GM18520 (cell line): Measurements from ENCODE around the gene SEMA3E.
"Not testable (repeated sequence)": the region's sequence is repeated elsewhere in the genome, so short reads cannot be mapped to it uniquely, and the experiment has no call there.

Source experiments
- ATAC-seq: cut with Tn5 transposase; IDR thresholded peaks from one replicate; pipeline ENCODE4 v1.9.1; 2021; ENCODE audit not compliant: unreplicated experiment

SEMA3E gene

DNA sequence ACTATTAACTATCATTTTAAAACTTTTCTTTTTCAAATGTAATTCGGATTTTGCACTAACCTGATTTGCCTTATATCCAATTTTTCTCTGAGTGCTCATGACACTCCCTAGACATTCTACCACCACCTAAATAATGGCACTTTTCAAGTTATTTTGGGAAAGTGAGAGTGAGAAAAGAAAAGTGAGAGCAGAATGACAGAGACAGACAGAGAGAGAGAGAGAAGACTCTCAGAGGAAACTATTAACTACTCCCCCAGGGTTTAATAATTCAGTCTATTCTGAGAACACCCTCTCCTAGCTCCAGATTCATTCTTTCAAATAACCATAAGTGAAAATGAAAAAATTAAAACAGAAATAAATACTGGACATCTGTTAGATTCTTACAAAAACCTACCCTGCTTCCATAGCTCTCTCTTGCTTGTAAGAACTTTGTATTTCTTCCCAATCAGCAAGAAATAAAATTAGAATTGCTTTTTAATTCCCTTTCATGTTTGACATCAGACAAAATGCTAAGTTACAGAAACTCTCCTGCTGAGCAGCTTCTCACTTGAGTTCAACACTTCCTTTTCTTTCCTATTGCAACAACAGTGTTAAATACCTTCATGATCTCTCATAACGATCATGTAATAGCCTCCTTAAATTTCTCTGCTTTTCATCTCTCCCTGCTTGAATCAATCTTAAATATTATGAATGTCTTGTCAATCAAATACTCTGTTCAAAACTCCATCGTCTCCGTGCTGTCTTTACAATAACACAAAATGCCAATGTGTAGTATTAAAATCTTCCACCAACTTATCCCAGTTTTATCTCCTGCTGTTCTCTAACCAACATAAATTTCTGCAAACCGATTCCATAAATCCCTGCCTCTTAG is 191.7 kb downstream of the SEMA3E start:
- ATAC-seq: no peak

DNA sequence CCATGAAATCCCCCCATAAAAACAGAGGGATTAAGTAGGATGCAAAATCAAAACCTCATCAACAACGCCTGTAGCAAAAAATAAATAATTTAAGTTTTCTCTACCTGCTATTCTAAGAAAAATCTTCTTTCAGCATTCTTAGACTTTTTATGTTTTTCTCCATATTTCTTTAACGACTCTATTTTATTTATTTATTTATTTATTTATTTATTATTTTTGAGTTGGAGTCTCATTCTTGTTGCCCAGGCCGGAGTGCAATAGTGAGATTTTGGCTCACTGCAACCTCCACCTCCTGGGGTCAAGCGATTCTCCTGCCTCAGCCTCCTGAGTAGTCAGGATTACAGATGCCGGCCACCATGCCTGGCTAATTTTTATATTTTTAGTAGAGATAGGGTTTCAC is 192.5 kb downstream of the SEMA3E start:
- ATAC-seq: no peak

DNA sequence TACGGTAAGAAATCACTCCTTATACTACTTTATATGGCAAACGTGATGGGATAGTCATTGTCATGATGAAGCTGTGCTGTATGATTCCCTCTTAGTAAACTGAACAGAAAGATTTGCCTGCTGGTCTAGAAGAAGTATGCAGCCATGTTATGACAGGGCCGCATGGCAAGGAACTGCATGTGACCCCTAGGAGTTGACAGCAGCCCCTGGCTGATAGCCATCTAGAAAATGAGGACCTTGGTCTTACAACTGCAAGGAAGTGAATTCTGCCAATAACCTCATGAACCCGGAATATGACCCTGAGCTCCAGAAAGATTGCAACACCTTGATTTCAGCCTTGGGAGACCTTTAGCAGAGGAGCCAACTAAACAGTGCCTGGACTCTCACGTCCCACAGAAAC is 193.3 kb downstream of the SEMA3E start:
- no peak for ATAC-seq

DNA sequence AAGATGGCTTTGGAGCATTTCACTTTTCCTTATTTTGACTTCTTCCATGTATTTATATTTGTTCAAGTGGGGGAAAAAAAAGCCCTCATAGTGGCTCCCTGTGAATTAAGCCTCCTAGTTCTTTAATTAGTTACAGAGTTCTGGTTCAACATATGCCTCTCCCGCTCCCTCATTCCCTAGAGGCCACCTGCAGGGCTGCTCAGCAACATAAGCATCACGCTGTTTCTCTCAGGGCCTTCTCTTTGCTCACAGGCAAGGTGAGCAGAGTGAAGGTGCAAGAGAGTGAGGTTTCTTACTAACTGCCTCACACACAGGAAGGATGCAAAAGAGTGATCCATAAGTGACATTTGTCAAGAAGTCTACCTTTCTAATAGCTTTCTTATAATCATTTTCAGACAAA is 196.7 kb downstream of the SEMA3E start:
- ATAC-seq: no peak

DNA sequence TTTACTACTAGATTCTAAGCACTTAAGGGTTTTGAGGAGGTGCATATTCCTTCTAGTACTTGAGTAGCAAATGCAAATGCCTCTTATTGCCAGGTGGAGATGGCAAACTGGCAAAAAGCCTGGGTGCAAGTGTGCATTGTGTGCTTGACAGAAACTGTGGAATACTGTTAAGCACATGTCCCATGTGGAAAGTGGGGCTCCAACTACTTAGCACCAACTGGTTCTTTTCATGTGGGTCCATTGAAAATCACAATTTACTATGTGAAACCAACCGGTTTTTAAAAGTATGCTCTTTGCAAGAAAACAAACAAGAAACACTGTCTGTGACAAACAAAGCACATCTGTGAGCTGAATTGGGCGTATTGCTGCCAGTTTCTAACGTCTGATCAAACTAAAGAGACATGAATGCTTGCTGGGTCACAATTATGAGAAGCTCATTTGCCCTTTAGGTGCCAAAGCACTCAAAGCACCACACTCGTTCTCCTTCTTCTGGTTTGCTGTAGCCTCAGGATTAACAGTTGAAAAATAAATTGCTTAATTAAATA is 197.4 kb downstream of the SEMA3E start:
- ATAC-seq: no peak

DNA sequence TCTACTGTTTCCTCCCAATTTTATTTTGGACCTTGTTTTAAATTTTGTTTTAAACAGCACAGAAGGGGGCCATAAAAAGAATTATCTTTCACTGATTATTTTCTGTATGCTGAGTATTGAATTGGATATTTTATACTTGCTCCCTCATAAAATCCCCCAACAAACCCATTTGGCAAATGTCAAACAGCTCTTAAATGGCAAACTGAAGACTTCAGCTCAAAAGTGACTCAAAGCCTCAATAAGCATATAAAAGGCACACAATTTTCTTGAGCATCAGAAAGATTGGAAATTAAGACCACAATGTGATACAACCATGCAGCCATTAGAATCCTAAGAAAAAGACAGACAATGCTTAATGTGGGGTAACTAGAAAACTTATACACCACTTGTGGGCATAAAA is 199.2 kb downstream of the SEMA3E start:
- no peak for ATAC-seq

DNA sequence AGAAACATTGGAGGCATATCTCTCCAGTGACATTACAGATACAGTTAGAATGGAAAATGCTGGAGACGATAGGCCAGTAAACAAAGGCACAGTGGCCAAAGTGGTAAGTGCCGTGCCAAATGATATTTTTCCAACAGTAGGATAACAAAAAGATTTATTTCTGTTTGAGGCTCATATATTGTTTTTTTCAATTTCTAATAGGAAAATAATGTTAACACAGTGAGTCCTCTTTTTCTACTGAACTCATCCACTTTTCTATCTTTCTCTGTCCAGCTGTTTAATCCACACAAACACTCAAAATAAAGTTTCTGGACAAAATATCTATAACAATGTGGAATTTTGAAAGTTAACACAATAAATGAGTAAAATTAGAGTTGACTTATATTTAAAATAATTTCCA is 201.3 kb downstream of the SEMA3E start:
- no peak for ATAC-seq

DNA sequence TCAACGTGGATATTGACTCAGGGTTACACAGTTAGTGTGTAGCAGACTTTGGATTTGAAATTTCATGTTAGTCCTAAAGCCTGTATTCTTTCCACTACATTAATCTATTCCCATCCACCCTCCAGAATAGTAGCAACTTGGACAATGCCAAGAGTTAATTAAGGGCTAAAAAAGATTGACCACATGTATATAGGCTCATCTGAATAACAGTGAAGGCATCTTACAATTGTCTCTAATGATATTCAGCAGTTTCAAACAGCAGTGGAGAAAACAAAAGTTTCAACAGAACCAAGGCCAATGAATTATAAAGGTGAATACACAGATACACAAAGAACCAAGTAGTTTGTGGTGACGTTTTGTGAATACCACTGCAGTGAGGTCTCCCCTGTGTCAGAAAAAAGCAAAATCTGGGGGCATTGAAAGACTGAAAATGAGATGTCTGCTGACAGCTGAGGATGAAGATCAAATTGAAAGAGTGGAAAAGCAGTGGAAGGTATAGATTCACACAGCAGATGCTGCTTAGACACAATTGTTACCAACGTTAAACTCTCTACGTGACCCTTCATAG is 202.8 kb downstream of the SEMA3E start:
- no peak for ATAC-seq

DNA sequence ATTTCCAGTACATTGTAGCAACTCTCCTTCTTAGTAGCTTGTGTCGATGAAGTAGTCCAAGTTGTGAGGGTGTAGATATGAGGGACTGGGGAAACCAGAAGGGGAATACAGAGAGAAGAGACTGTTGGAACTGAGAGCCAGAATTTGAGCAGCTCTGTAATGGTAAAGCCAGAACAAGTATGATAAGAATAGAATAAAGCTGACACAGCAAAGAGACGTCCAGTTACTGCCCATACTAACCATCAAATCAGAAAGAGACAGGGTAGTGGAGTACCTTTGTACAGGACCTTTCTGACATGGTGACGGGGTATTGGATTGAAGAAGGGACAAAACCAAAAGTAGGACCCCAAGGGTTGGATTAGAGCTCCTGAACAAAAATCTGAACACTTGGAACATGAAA is 206.0 kb downstream of the SEMA3E start:
- no peak for ATAC-seq

DNA sequence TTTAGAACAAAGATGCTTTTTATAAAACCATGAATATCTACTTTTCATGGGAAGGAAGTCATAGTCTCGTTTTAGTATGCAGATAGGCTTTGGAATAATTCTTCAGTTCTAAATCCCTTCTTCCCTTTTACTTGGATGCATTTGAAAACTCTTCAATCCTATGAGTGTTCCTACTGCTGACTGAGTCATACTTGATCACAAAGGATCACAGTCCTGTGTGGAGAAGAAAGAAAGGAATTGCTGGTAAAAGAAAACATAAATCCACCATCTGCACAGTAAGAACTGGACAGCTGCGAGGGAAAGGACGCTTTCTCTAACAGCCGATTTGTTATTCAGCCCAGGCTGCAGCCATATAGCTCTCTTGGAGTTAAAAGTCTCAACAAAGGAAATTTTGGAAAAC is 209.9 kb downstream of the SEMA3E start:
- ATAC-seq: no peak

DNA sequence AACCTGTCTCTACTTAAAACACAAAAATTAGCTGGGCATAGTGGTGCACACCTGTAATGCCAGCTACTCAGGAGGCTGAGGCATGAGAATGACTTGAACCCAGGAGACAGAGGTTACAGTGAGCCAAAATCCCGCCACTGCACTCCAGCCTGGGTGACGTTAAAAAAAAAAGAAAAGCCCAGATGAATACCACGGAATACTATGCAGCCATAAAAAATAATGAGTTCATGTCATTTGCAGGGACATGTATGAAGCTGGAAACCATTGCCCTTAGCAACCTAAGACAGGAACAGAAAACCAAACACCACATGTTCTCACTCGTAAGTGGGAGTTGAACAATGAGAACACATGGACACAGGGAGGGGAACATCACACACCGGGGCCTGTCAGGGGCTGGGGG is 218.7 kb downstream of the SEMA3E start:
- not testable (repeated sequence) for ATAC-seq

DNA sequence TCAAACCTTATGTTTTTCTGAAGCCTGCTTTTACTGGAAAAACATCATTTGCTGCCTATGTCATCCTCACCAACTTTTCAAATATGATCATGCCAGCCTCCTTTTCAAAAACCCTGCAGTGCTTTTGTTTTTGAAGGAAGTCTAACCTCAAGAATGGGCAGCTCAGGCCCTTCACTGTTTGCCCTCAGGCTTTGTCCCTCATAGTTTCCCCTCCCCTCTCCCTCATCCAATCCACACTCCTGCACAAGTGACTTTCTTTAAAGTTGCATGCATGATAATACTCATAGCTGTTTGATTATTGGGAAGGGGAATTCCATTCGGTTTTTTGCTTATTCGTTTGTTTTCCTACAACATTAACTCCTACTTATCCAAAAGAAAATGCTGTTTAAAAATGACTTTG is 219.4 kb downstream of the SEMA3E start:
- ATAC-seq: no peak

DNA sequence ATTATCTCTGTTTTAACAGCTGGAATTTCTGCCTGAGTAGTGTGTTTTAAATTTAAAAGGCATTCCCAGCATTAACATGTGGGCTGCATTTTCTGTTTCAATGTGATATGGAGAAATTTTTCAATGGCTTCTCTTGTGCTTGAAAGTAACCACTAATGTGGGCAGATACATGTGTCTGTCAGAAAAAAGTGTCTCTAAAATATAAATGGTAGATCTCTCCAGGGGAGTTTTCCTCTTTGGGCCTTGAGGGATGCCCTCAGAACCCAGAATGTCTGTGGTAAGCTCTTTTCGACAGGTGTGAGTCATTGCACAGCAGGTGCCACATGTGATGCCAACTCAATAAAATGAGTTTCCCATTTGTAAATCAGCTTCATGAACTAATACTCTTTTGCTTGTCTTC is 221.1 kb downstream of the SEMA3E start:
- ATAC-seq: no peak

DNA sequence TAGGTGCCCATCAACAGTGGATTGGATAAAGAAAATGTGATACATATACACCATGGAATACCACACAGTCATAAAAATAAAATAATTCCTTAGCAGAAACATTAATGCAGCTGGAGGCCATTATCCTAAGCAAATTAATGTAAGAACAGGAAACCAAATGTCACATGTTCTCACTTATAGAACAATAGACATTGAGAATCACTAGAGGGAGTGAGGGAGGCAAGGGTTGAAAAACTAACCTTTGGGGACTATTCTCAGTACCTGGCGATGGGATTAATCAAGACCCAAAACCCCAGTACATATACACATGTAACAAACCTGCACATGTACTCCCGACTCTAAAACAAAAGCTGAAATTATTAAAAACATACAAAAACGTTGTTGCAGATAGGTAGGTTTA is 222.6 kb downstream of the SEMA3E start:
- ATAC-seq: no peak

DNA sequence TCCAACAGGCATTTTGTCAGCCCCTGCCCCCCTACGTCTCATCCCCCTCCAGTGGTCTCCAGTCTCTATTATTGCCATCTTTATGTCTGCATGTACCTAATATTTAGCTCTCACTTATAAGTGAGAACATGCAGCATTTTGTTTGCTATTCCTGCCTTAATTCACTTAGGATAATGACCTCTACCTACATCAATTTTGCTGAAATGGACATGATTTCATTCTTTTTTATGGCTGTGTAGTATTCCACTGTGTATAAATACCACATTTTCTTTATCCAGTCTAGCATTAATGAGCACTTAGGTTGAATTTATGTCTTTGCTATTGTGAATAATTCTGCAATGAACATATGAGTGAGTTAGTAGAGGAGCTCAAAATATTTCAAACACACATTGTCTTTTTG is 229.9 kb downstream of the SEMA3E start:
- no peak for ATAC-seq

DNA sequence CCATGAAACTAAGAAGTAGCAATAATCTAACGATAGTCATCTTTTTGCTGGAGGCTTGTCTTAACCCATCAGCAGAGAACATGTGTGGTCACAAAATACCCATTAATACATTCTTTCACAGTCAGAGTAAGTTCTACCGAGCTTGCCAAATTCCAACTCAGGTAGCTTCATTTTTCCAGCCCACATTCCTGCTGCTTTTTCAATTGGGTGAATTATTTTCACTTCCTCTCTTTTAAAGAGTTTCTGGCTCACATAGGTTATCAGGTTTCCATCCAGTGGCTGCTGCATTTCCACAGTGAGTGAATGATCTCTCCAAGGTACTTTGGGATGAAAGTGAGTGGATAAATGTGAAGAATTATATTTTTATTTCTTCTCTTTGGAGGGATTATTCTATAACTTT is 233.1 kb downstream of the SEMA3E start:
- ATAC-seq: no peak

DNA sequence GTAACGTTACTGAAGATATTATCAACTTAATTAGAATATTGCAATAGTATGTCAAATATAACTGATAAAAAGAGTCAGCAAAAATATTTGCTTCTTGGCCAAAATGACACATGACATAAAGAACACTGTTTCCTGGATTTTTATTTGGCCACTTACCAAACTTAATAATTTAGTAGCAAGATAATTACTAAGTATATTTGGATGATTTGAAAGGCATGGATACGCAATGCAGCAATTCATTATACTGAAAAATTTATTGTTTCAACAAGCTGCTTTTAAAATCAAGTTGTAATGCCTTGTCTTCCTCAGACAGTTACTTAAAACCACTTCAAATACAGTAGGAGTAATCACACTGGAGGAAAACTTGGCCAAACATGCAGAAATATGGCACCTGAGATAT is 234.0 kb downstream of the SEMA3E start:
- ATAC-seq: no peak

DNA sequence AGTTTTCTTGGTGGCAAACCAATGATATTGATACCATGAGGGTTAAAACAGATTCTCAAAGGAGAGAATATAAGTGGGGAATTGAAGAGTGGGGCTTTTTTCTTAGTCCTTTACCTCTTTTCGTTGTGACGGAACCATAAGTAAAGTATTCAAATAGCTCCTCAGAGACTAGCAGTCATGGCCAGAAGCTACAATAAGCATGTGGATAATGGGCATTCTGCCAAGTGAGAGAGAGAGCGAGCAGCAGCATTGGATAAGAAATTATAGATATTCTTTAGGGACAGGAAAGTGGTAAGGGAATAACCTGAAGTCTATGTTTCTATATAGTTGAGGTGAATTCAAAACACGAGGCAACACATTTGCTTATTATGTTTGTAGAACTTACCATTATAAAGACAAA is 235.1 kb downstream of the SEMA3E start:
- ATAC-seq: no peak

DNA sequence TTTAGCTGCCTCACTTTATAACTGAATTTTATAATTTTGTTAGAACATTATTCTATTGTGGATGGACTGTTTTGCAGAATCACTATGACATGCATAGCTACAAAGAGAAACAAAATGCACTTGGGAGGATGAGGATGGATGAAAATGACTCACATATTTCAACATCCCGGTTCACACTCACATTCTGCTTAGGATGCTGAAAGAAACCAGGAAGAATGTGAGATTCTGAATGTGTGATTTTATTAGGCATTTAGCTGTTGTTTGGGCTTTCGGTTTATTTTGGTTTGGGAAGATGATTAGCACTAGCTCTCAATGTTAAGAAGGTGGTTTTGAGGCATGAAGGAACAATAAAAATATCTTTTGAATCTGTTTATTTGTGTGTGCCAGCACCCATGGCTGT is 235.5 kb downstream of the SEMA3E start:
- ATAC-seq: no peak

DNA sequence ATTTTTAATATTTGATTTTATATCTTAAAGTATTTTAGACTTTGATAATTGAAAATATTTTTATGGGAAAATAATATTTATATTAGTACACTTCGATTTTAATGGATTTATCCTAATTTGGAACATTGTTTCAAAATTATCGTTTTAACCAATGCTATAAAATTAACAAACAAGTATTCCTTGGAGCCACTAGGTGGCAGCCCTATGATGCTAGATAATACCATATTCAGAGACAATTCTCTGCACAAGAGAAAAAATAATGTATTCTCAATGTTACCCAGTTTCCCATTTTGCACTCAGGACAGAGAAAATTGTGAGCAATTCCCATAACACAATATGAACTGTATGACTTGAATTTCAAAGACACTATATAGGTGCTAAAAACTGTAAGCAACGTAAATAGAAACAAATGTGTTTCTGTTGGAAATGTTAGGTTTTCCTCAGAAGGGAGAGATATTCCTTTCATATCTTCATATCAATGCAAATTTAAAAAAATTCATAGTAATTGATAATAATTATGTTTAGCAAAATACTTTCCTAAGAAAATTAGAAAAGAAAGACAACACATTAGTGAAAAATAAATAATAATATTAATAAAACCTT is 237.8 kb downstream of the SEMA3E start:
- no peak for ATAC-seq

DNA sequence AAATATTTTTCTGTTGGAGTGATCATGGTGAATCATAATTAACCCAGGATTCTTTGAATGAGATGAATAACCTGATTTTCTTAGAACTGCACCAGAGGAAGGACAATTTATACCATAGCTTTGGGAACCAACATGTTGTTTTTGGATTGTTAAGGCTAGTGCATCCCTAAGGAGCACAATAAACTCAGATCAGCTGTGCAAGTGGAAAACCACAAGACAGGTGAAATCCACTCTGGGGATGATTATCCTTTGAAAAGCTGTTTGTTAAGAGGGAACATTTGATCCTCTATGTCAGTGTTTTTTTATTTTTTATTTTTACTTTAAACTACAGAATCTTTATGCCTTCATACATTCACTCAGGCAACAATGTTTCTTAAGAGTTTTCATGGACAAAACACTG is 254.2 kb downstream of the SEMA3E start:
- no peak for ATAC-seq

DNA sequence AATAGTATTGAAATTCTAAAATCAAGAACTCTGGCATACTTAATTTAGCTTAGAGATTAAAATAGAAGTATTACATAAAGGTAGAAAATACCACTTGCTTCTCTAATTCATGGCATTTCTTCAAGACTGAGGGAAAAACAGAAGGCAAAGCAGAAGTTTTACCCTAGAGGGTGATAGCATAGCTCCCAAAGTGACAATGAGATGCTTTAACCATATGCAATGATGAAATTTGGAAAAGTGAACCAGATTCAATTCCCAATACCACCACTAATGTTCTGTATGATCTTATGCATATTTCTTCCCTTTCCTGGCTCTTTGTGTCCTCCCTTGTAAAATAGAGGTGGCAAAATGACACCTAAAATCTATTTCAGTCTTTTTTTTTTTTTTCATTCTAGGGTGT is 260.5 kb downstream of the SEMA3E start:
- no peak for ATAC-seq
